NCI-H82 (cell line): ENCODE data around the gene PEX11A.

Experiments
- DNase-seq: peaks from one replicate; lab custom pipeline; 2025; lab: John Stamatoyannopoulos, UW

Gene PEX11A

DNA sequence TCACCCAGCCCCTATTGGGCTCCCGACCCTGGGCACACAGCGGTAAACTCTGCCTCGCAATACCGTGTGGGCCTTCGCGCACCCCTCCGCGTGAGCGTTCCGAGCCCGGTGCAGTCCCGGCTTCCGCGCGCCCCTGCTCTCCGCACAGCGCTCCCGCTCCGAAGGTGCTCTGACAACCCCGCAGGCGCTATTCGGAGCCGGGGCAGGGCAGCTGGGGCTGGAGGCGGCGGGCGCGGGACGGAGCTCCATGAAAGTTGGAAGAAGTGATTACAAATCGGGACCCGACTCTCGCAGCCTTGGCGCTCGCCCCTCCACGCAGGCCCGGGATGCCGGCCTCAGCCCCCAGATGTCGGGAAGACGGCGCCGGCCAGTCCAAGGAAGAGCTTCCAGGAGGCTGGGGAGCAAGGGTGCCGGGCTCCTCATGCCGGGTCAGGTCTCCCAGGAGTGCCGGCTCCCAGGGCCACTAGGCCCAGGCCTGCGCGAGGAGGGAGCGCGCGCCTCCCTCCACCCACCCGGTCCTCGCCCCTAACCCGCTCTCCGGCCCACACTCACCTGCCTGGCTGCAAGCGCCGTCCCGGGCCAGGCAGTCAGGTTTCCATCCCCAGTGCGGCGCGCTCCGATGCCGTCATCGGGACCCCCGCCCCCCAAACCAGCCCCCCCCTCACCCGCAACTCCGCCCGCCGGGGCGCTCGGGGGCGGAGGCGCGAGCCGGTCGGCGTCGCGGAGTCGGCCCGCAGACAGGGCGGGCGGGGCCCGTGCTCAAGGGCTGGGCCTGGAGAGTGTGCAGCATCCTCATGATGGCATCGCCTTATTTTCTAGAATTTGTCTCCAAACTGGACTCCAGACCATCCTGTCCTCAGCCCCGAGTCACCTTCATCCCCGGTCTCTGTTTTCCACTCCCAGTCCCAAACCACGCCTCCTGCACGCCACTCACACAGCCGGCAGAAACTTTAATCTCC, 35.4 kb downstream of the PEX11A start, which contains the start of gene KIF7:
TSS of gene KIF7 (minus strand) at position 621 of the 959 bp plus-strand sequence. CDS start 2,537 bp downstream, outside the sequence.
- peak; percentile 61 for DNase-seq

- DNase-seq = no peak
Observed at GRCh38 chr15:89654301-89654761, 36.2 kb downstream of the PEX11A start.

DNA sequence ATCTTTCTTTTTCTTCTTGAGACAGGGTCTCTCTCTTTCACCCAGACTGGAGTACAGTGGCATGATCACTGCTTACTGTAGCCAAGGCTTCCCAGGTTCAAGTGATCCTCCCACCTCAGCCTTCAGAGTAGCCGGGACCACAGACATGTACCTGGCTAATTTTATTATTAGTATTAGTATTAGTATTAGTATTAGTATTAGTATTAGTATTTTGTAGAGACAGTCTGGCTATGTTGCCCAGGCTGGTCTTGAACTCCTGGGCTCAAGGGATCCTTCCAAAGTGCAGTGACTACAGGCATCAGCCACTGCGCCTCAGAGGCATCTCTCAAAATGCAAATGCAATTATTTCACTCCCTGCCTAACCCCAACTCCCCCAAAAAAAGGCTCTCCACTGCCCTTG, 37.0 kb downstream of the PEX11A start:
- no peak for DNase-seq

DNA sequence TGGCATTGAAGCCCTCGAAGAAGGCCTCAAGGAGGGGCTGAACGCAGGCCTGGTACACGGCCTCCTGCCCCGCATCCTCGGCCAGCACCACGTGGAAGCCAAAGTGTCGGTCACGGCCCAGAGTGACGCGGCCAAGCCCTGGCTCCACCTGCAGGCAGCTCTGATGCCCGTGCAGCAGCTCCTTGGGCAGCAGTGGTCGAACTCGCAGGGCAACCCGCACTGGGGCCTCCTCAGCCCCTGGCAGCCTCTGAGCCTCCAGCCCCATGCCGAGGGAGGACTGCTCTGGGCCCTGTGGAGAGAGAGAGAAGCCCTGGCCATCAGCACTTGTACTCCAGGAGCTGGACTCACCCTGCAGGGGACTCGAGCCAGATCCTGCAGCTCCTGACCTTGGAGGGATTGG, 37.9 kb downstream of the PEX11A start:
- DNase-seq = no peak

DNA sequence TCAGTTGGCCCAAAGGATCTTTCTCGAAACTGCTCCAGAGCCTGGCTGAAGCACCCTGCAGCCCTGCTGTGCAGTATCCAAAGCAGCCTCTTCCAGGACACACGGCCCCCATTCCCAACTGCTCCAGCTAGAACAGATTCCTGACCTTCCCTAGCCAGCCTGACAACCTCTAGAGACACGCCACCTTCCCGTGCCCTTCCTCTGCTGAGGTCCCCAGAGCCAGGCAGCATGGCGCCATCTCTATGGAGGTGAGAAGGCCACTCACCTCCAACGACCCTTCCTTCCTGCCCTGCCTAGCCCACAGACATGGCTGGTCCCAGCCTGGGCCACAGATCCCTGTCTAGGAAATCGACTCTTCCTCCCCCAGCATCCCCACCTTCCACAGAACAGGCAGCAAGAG, 38.4 kb downstream of the PEX11A start:
- DNase-seq = no peak

GRCh38 chr15:89649716-89650115, 40.8 kb downstream of the PEX11A start:
- no peak for DNase-seq

- DNase-seq = no peak
Observed at GRCh38 chr15:89649013-89649625, 41.4 kb downstream of the PEX11A start.

DNA sequence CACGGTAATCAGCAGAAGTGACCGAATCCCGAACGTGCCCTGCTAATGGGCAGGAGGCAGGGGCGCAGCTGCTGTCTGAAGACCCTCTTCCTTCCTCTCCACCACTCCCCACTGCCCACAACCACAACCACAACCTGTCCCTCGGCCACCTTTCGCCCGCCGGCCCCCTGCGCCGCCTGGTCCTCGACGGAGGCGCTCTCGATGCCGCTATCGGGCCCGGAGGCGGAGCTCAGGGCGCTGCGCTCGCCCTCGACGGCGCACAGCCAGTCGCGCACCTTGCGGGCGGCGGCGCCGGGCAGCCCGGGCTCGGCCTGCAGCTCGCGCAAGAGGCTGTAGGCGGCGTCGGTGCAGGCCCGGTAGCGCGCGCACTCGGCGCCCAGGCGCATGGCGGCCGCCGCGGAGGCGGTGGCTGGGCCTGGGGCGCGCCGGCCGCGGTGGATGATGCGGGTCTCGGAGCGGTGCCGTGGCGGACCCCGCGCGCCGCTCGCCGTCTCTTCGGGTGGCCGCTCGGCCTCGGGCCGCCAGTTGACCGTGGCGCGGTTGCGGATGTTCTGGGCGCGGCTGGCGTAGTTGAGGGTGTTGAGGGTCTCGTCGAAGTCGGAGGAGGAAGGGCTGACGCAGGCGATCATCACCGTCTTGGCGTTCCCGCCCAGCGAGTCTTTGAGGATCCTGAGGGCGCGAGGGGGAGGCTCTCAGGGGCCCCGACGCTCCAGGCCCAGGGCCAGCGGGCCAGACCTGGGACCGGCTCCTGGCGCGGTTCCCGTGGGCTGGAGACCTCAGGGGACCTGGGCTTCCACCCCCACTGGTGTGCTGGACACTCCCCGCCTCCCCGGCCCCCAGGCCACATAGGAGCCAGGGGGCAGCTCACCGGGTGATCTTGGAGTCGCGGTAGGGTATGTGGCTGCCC, 42.2 kb downstream of the PEX11A start:
- no peak for DNase-seq

GRCh38 chr15:89647191-89647851, 43.2 kb downstream of the PEX11A start:
- peak; percentile 74 for DNase-seq

- no peak for DNase-seq
Observed at GRCh38 chr15:89646416-89647141, 44.0 kb downstream of the PEX11A start.

DNA sequence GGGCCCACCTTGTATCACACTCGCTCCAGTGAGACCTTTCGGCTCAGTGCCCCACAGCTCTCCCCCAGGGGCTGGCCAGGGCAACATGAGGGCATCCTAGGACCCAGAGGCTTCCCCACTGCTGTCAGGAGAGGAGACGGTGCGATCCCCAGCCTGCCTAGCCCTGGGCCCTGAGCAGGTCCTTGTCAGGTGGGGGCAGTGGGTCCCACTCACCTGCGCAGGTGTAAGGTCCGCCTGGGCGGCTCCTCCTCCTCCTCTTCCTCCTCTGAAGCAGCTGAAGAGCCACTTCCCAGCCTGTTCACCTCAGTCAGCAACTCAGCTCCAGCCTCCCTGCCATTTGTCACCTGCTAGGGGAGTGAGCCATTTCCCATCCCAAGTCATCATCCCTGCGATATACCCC, 44.9 kb downstream of the PEX11A start:
- DNase-seq = no peak

- DNase-seq = no peak
Observed at GRCh38 chr15:89642106-89642505, 48.4 kb downstream of the PEX11A start.

DNA sequence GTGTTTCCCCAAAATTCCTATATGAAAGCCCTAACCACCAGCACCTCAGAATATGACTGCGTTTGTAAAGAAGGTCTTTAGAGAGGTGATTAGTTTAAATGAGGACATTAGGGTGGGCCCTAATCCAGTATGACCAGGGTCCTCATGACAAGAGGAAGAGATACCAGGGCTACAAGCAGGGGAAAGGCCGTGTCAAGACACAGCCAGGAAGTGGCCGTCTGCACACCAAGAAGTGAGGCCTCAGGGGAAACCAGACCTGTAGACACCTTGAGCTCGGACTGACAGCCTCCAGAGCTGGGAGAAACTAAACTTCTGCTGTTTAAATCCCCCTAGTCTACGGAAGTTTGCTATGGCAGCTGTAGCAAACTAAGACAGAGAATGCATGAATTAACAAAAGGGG, 49.5 kb downstream of the PEX11A start:
- no peak for DNase-seq

DNA sequence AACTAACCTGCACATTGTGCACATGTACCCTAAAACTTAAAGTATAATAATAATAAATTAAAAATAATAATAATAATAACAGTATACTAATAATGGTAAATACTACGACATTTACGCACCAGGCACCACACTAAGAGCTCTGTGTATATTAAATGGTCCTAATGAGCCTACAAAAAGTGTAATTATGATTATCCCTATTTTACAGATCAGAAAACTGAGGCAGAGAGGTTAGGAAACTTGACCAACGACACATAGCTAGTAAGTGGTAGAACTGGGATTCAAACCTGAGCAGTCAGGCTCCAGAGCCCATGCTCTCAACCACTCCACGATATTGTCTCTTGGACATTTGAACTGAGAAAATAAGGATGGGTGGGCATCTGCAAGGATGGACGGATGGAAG, 50.3 kb downstream of the PEX11A start:
- no peak for DNase-seq

DNA sequence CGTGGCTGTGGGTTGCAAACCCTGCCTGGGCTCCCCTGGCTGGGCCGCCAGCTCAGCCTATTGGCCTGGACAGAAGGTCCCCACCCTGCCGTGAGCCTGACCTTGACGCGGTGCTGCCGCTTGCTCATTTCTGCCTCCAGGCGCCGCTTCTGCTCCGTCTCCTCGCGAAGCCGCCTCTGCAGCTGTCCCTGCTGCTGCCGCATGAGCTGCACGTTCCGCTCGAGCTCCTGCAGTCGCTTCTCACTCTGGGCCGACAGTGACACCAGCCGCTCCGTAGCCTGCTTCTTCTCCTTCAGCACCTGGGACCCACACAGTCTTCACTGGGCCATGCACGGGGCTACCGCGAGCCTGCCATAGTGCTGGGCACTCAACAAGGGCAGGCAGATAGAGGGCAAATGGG, 57.0 kb downstream of the PEX11A start:
- DNase-seq = no peak

GRCh38 chr15:89632563-89633430, 57.8 kb downstream of the PEX11A start:
- no peak for DNase-seq

DNA sequence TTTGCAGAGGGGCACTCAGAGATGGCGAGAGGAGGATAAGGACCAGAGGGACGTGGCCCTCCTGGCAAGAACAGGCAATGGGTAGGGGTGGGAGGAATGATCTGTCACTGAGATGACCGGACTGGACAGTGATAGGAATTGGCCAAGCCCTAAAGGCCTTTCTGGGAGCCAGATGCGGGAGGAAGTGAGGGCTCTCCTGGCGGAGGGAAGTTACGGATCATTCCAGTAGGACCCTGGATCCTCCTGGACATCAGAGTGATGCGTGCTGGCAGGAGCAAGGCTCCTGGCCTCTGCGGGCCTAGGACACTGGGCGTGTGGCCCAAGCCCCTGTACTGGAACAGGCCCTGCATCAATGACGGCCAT, 58.7 kb downstream of the PEX11A start:
- no peak for DNase-seq
